CD14-positive monocyte (primary cell): ENCODE measurements around the gene PPFIA1. TPM values are rescaled to one million over a fixed set of nuclear protein-coding genes. Genes with fewer than 3 reads are reported as not detected.

Experiments
- DNase-seq, 3 donors: peaks; one replicate each; pipeline ENCODE4 v3.0.0-alpha.2; 2011 to 2022
- H2AFZ ChIP-seq: 2 replicates; pipeline ENCODE4 v1.6.0; 2012; ENCODE audit warnings: mild to moderate bottlenecking, low read depth, low read length, inconsistent platforms; ENCODE audit not compliant: insufficient read depth, poor library complexity, severe bottlenecking
- H3K27ac ChIP-seq, 2 donors: 1 replicate in 1 of 2; 2 replicates in 1 of 2; pipeline ENCODE4 v1.5.1; 2012 to 2013; ENCODE audit warnings: low read length in 2 of 2, control low read depth in 1 of 2, inconsistent platforms in 1 of 2, low read depth in 1 of 2, mild to moderate bottlenecking in 1 of 2
- H3K27me3 ChIP-seq, 2 donors: one replicate each; pipeline versions ENCODE4 v1.6.0 to v1.6.1; 2011 to 2013; ENCODE audit warnings: low read length in 2 of 2; ENCODE audit not compliant: control insufficient read depth in 2 of 2, insufficient read depth in 2 of 2
- H3K36me3 ChIP-seq, 2 donors: replicated peaks in 1 of 2; 1 replicate in 1 of 2; 2 replicates in 1 of 2; pipeline versions ENCODE4 v1.5.1 to v1.6.1; 2012 to 2013; ENCODE audit warnings: low read length in 2 of 2, control low read depth in 1 of 2, inconsistent platforms in 1 of 2, mild to moderate bottlenecking in 1 of 2; ENCODE audit not compliant: insufficient read depth in 2 of 2, control insufficient read depth in 1 of 2
- H3K4me1 ChIP-seq, 2 donors: 1 replicate in 1 of 2; 2 replicates in 1 of 2; pipeline versions ENCODE4 v1.5.1 to v1.6.1; 2012 to 2013; ENCODE audit warnings: low read length in 2 of 2, control low read depth in 1 of 2, inconsistent platforms in 1 of 2, mild to moderate bottlenecking in 1 of 2, moderate library complexity in 1 of 2; ENCODE audit not compliant: insufficient read depth in 2 of 2, control insufficient read depth in 1 of 2
- H3K4me2 ChIP-seq: replicated peaks from 2 replicates; pipeline ENCODE3; 2012; ENCODE audit warnings: low read length, moderate library complexity, mild to moderate bottlenecking; ENCODE audit not compliant: poor library complexity, severe bottlenecking; ENCODE audit errors: extremely low read depth
- H3K4me3 ChIP-seq, 3 experiments: fragments of 200-600 bp in 1 of 3; sonication (generic) in 1 of 3; replicated peaks in 1 of 3; 1 replicate in 2 of 3; 2 replicates in 1 of 3; pipeline ENCODE4 v1.5.1; 2011 to 2013; ENCODE audit warnings: low read length in 3 of 3, mild to moderate bottlenecking in 3 of 3, control low read depth in 2 of 3, low read depth in 2 of 3, inconsistent platforms in 1 of 3, moderate library complexity in 1 of 3
- H3K79me2 ChIP-seq: 2 replicates; pipeline ENCODE4 v1.6.0; 2012; ENCODE audit warnings: mild to moderate bottlenecking, control low read depth, inconsistent platforms, low read length, moderate library complexity; ENCODE audit not compliant: insufficient read depth
- H3K9ac ChIP-seq: 2 replicates; pipeline ENCODE4 v1.6.0; 2017; ENCODE audit warnings: low read length, mild to moderate bottlenecking; ENCODE audit not compliant: insufficient read depth, poor library complexity, severe bottlenecking
- H3K9me3 ChIP-seq, 2 donors: replicated peaks in 1 of 2; 1 replicate in 1 of 2; 2 replicates in 1 of 2; pipeline versions ENCODE4 v1.5.1 to v1.6.1; 2012 to 2013; ENCODE audit warnings: low read length in 2 of 2, control low read depth in 1 of 2; ENCODE audit not compliant: control insufficient read depth in 1 of 2, insufficient read depth in 1 of 2
- H4K20me1 ChIP-seq: 2 replicates; pipeline ENCODE4 v1.6.0; 2012; ENCODE audit warnings: mild to moderate bottlenecking, low read length, control low read depth, moderate library complexity; ENCODE audit not compliant: insufficient read depth
- H3K27ac Mint-ChIP-seq, 7 donors: one replicate each; pipeline ENCODE4 v1.8.0; 2020; ENCODE audit warnings: mild to moderate bottlenecking in 7 of 7, mixed read lengths in 7 of 7, moderate library complexity in 6 of 7, inconsistent platforms in 2 of 7
- H3K27me3 Mint-ChIP-seq, 3 donors: one replicate each; pipeline ENCODE4 v1.8.0; 2021 to 2022; ENCODE audit warnings: low read depth in 3 of 3, mild to moderate bottlenecking in 3 of 3, mixed read lengths in 3 of 3, moderate library complexity in 3 of 3, inconsistent platforms in 1 of 3
- H3K36me3 Mint-ChIP-seq, 2 donors: one replicate each; pipeline ENCODE4 v1.8.0; 2020; ENCODE audit warnings: mixed read lengths in 2 of 2, inconsistent platforms in 1 of 2, mild to moderate bottlenecking in 1 of 2
- H3K4me1 Mint-ChIP-seq: one replicate; pipeline ENCODE4 v1.8.0; 2020; ENCODE audit warnings: mild to moderate bottlenecking, mixed read lengths
- H3K4me3 Mint-ChIP-seq, 2 donors: one replicate each; pipeline ENCODE4 v1.8.0; 2020; ENCODE audit warnings: mild to moderate bottlenecking in 2 of 2, mixed read lengths in 2 of 2, moderate library complexity in 1 of 2
- H3K9me3 Mint-ChIP-seq, 7 donors: one replicate each; pipeline ENCODE4 v1.8.0; 2020 to 2022; ENCODE audit warnings: mixed read lengths in 7 of 7, mild to moderate bottlenecking in 6 of 7, moderate library complexity in 6 of 7, inconsistent platforms in 2 of 7
- WGBS: methylation state at CpG from one replicate; pipeline ENCODE4 v1.1.5; 2013; ENCODE audit warnings: missing lambda C conversion rate; ENCODE audit not compliant: insufficient coverage; 5-methylcytosine and 5-hydroxymethylcytosine counted together
- intact Hi-C, 2 donors: fragments of 100-400 bp; cut with micrococcal nuclease; formaldehyde crosslinking; loops; one replicate each; pipeline versions ENCODE4 v1.15.0 to v1.15.1; 2023
- polyA plus RNA-seq, 3 donors: library from polyadenylated mRNA; depleted of rRNA in 1 of 3; unstranded in 2 of 3; stranded (reverse) in 1 of 3; fragments of 300-500 nt in 2 of 3; fragments of >200 nt in 1 of 3; fragmentation: Illumina TruSeq in 2 of 3; gene quantifications; 1 replicate in 2 of 3; 2 replicates in 1 of 3; pipeline ENCODE4 v1.2.3, GENCODE V29; 2012 to 2021
- TF ChIP-seq, protein P1 (sequence below): fragments of 200-600 bp; IDR thresholded peaks from one replicate; pipeline ENCODE4 v1.8.0; 2022; ENCODE audit warnings: antibody characterized with exemption, mild to moderate bottlenecking

The PPFIA1 gene
- polyA plus RNA-seq, 3 donors: 7.5 to 65.7 (median 15.5) TPM

GRCh38 chr11:70354629-70355028 is 84.1 kb downstream of the PPFIA1 start:
- H3K4me3 Mint-ChIP-seq: no peak overlapping the region
- Histone ChIP-seq H2AFZ (no peak overlapping the region), H3K4me2 (no peak overlapping the region), H3K4me3 (no peak overlapping the region), H3K4me1 (no peaks in the 10 kb centered on the region), H3K36me3 (peaks cover 82 to 100% of the 10 kb centered on the region in 2 donors), H3K27ac (no peak overlapping the region), H3K27me3 (no peaks in the 10 kb centered on the region), H3K9ac (no peak overlapping the region), H4K20me1 (peaks cover 46% of the 10 kb centered on the region), H3K9me3 (no peaks in the 10 kb centered on the region), H3K79me2 (no peaks in the 10 kb centered on the region)
- 100% methylated on average over 2 of the region's 2 CpGs for WGBS
- H3K27me3 Mint-ChIP-seq: peaks cover 0 to 3% (median 0%) of the 10 kb centered on the region in 3 donors
- H3K27ac Mint-ChIP-seq: no peak overlapping the region
- no peak for DNase-seq
- TF ChIP-seq, protein P1, sequence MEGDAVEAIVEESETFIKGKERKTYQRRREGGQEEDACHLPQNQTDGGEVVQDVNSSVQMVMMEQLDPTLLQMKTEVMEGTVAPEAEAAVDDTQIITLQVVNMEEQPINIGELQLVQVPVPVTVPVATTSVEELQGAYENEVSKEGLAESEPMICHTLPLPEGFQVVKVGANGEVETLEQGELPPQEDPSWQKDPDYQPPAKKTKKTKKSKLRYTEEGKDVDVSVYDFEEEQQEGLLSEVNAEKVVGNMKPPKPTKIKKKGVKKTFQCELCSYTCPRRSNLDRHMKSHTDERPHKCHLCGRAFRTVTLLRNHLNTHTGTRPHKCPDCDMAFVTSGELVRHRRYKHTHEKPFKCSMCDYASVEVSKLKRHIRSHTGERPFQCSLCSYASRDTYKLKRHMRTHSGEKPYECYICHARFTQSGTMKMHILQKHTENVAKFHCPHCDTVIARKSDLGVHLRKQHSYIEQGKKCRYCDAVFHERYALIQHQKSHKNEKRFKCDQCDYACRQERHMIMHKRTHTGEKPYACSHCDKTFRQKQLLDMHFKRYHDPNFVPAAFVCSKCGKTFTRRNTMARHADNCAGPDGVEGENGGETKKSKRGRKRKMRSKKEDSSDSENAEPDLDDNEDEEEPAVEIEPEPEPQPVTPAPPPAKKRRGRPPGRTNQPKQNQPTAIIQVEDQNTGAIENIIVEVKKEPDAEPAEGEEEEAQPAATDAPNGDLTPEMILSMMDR: no peak
- intact Hi-C loops: no loop called here
- peaks cover 2% of the 10 kb centered on the region for H3K4me1 Mint-ChIP-seq
- H3K36me3 Mint-ChIP-seq: peaks cover 86 to 92% of the 10 kb centered on the region in 2 donors
- peaks cover 0 to 1% (median 0%) of the 10 kb centered on the region in 7 donors for H3K9me3 Mint-ChIP-seq

DNA sequence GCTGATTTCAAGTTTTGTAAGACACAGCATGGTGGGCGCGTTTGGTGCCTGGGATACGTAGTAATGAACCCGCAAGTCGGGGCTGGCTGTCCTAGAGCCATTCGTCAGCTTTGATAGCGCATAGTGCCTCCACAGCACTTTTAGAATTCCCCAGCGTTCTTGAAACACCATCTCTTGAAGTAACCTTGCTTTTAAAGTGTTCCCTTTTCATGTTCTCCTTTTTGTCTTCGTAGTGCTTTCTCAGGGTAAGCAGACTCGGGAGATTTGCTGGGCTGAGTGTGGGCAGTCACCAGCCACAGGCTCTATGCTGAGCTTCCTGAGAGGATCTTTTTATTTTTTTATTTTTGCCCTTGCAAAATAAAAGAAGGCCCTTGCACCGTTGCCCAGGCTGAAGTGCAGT is 88.3 kb downstream of the PPFIA1 start:
- peaks cover 2% of the 10 kb centered on the region for H3K4me1 Mint-ChIP-seq
- intact Hi-C loops: no loop called here
- 30% methylated on average over 11 of the region's 11 CpGs for WGBS
- no peak overlapping the region for H3K4me2 ChIP-seq
- no peak overlapping the region for H3K4me3 ChIP-seq
- no peak overlapping the region for H3K27ac ChIP-seq
- no peak overlapping the region for H3K4me3 Mint-ChIP-seq
- TF ChIP-seq, protein P1: no peak
- DNase-seq: peak in 1 of 3 donors; percentile 9
- H3K27me3 ChIP-seq: no peaks in the 10 kb centered on the region
- H3K36me3 ChIP-seq: peaks cover 87 to 100% of the 10 kb centered on the region in 2 donors
- H2AFZ ChIP-seq: no peak overlapping the region
- H3K4me1 ChIP-seq: no peaks in the 10 kb centered on the region
- H3K9me3 Mint-ChIP-seq: peaks cover 0 to 1% (median 0%) of the 10 kb centered on the region in 7 donors
- no peak overlapping the region for H3K9ac ChIP-seq
- H3K36me3 Mint-ChIP-seq: peaks cover 89 to 99% of the 10 kb centered on the region in 2 donors
- peak overlapping the region in 1 of 7 donors; percentile 52 for H3K27ac Mint-ChIP-seq
- peaks cover 60% of the 10 kb centered on the region for H4K20me1 ChIP-seq
- H3K79me2 ChIP-seq: no peaks in the 10 kb centered on the region
- peaks cover 0 to 3% (median 0%) of the 10 kb centered on the region in 3 donors for H3K27me3 Mint-ChIP-seq
- no peaks in the 10 kb centered on the region for H3K9me3 ChIP-seq
